DOHH2 (cell line): ENCODE measurements around the gene LRRTM4.

ENCODE experiments used
- H3F3A ChIP-seq: fragments of 200-600 bp; sonication (generic), shearing (Covaris generic); 2 replicates; pipeline ENCODE4 v1.6.0; 2016; ENCODE audit warnings: antibody characterized with exemption, mild to moderate bottlenecking; ENCODE audit not compliant: control insufficient read depth, insufficient read depth
- H3K27ac ChIP-seq: fragments of 200-600 bp; sonication (generic); 2 replicates; pipeline ENCODE4 v1.5.1; 2014; ENCODE audit warnings: low read depth, mild to moderate bottlenecking, low read length, moderate library complexity
- H3K27me3 ChIP-seq: fragments of 200-600 bp; sonication (generic); 2 replicates; pipeline ENCODE4 v1.6.1; 2014; ENCODE audit warnings: mild to moderate bottlenecking, low read length, mixed read lengths; ENCODE audit not compliant: control insufficient read depth
- H3K36me3 ChIP-seq: fragments of 200-600 bp; sonication (generic); 2 replicates; pipeline ENCODE4 v1.6.1; 2014; ENCODE audit warnings: mild to moderate bottlenecking, low read length, moderate library complexity, mixed read lengths; ENCODE audit not compliant: control insufficient read depth
- H3K4me1 ChIP-seq: fragments of 200-600 bp; sonication (generic); 2 replicates; pipeline ENCODE4 v1.6.1; 2014; ENCODE audit warnings: mild to moderate bottlenecking, low read length, mixed read lengths; ENCODE audit not compliant: control insufficient read depth
- H3K4me2 ChIP-seq: fragments of 200-600 bp; sonication (generic); 2 replicates; pipeline ENCODE4 v1.6.0; 2014; ENCODE audit warnings: mild to moderate bottlenecking, low read length, moderate library complexity
- H3K4me3 ChIP-seq: fragments of 200-600 bp; sonication (generic); 2 replicates; pipeline ENCODE4 v1.5.1; 2014; ENCODE audit warnings: mild to moderate bottlenecking, low read length, mixed read lengths
- H3K79me2 ChIP-seq: fragments of 200-600 bp; sonication (generic); 2 replicates; pipeline ENCODE4 v1.6.1; 2014; ENCODE audit warnings: mild to moderate bottlenecking, low read length, mixed read lengths; ENCODE audit not compliant: control insufficient read depth
- H3K9me2 ChIP-seq: fragments of 200-600 bp; sonication (generic); replicated peaks from 2 replicates; pipeline ENCODE4 v1.6.1; 2014; ENCODE audit warnings: mild to moderate bottlenecking, low read length, mixed read lengths; ENCODE audit not compliant: control insufficient read depth
- H3K9me3 ChIP-seq: fragments of 200-600 bp; sonication (generic); 2 replicates; pipeline ENCODE4 v1.6.1; 2014; ENCODE audit warnings: antibody characterized with exemption, low read length, mixed read lengths; ENCODE audit not compliant: control insufficient read depth, insufficient read depth
- H4K20me1 ChIP-seq: fragments of 200-600 bp; sonication (generic); 2 replicates; pipeline ENCODE4 v1.6.0; 2014; ENCODE audit warnings: low read depth, mild to moderate bottlenecking, antibody characterized with exemption, low read length, moderate library complexity; ENCODE audit not compliant: control insufficient read depth, insufficient read depth
- CTCF ChIP-seq: fragments of 200-600 bp; sonication (generic); IDR thresholded peaks from one replicate; pipeline ENCODE4 v1.5.1; 2014; ENCODE audit warnings: antibody characterized with exemption, mild to moderate bottlenecking, low read depth, low read length; ENCODE audit not compliant: poor library complexity, severe bottlenecking
- EZH2phosphoT487 ChIP-seq: fragments of 200-600 bp; sonication (generic); IDR thresholded peaks from 2 replicates; pipeline ENCODE4 v1.6.1; 2017; ENCODE audit warnings: borderline replicate concordance, mild to moderate bottlenecking, antibody characterized with exemption, low read length, moderate library complexity, mixed read lengths

LRRTM4 gene

GRCh38 chr2:77566131-77566530 lies 44.0 kb upstream of the LRRTM4 start:
- Histone ChIP-seq H3K9me2 (no peaks in the 10 kb centered on the region), H4K20me1 (no peaks in the 10 kb centered on the region), H3F3A (no peaks in the 10 kb centered on the region), H3K36me3 (no peaks in the 10 kb centered on the region), H3K9me3 (no peaks in the 10 kb centered on the region), H3K27ac (no peak overlapping the region), H3K27me3 (no peaks in the 10 kb centered on the region), H3K4me1 (no peaks in the 10 kb centered on the region), H3K4me2 (no peak overlapping the region), H3K79me2 (no peaks in the 10 kb centered on the region), H3K4me3 (no peak overlapping the region)
- no peak for TF ChIP-seq CTCF
- no peak for TF ChIP-seq EZH2phosphoT487

GRCh38 chr2:77552956-77553355 lies 30.8 kb upstream of the LRRTM4 start:
- Histone ChIP-seq H4K20me1 (no peaks in the 10 kb centered on the region), H3K4me1 (no peaks in the 10 kb centered on the region), H3K9me2 (no peaks in the 10 kb centered on the region), H3K4me2 (no peak overlapping the region), H3K4me3 (no peak overlapping the region), H3K36me3 (no peaks in the 10 kb centered on the region), H3F3A (no peaks in the 10 kb centered on the region), H3K27me3 (no peaks in the 10 kb centered on the region), H3K79me2 (no peaks in the 10 kb centered on the region), H3K27ac (no peak overlapping the region), H3K9me3 (no peaks in the 10 kb centered on the region)
- TF ChIP-seq EZH2phosphoT487 (no peak), CTCF (no peak)

DNA sequence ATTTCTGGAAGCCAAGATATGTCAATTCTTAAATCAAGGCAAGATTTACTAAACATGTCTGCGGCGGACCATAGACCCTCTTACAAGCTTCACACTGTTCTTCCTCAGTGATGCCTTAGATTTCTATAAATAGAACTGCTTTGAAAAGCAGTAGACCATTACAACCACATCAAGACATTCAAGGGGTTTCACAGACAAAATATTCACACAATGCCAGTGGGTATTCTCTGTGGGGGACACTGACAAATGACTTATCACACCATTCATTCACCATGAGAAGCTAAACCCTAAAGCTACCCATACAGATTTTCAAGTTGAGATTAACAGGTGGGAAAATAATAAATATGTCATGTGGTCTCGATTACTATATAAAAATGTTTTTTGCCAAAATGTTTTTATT lies 15.9 kb upstream of the LRRTM4 start:
- H3K79me2 ChIP-seq, result no peaks in the 10 kb centered on the region
- H3K9me3 ChIP-seq, result peaks cover 5% of the 10 kb centered on the region; the same call in 1 of the 2 replicates
- no peaks in the 10 kb centered on the region for H3K36me3 ChIP-seq
- H3K4me2 ChIP-seq, result no peak overlapping the region
- no peaks in the 10 kb centered on the region for H4K20me1 ChIP-seq
- H3K9me2 ChIP-seq, result no peaks in the 10 kb centered on the region
- TF ChIP-seq CTCF (no peak), EZH2phosphoT487 (no peak)
- H3F3A ChIP-seq, result no peaks in the 10 kb centered on the region
- H3K4me3 ChIP-seq, result no peak overlapping the region
- no peaks in the 10 kb centered on the region for H3K4me1 ChIP-seq
- H3K27me3 ChIP-seq, result no peaks in the 10 kb centered on the region
- no peak overlapping the region for H3K27ac ChIP-seq

DNA sequence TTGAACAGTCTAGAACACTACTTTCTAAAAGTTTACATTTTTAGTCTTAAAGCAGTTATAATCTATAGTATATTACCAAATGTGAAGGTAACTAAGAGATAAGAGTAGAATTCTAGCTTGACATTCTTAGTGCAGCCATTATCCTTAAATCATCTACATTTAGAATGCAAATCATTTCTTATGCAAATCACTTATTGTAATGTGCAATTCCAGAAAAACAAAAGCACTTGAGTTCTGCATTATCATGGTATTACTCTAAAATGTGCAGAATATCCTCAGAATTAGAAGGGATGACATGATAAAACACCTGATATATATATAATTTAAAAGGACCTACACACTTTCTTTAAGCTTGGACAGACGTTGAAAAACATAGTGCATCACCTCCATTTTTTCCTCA lies 712 bp upstream of the LRRTM4 start:
- Histone ChIP-seq H3K4me3 (no peak overlapping the region), H3K79me2 (no peaks in the 10 kb centered on the region), H3K9me2 (no peaks in the 10 kb centered on the region), H3K36me3 (no peaks in the 10 kb centered on the region), H3K4me2 (no peak overlapping the region), H3F3A (no peaks in the 10 kb centered on the region), H3K27me3 (no peaks in the 10 kb centered on the region), H3K9me3 (no peaks in the 10 kb centered on the region), H3K27ac (no peak overlapping the region), H4K20me1 (no peaks in the 10 kb centered on the region), H3K4me1 (no peaks in the 10 kb centered on the region)
- no peak for TF ChIP-seq EZH2phosphoT487
- no peak for TF ChIP-seq CTCF
